SK-N-SH treated with all-trans-retinoic acid at 6 μM for 48 hours (cell line): ENCODE results near the gene CCBE1.

Experiments used
- ATAC-seq: fragments of 200-7000 bp; cut with Tn5 transposase; 3 replicates; pipeline ENCODE4 v1.9.1; 2020; ENCODE audit warnings: mild to moderate bottlenecking, moderate library complexity
- ARNTL ChIP-seq: fragments of 450-650 bp; formaldehyde crosslinking; IDR thresholded peaks from 2 replicates; pipeline ENCODE4 v1.5.0; 2020; ENCODE audit warnings: low read depth, mild to moderate bottlenecking, moderate library complexity, borderline replicate concordance
- BACH2 ChIP-seq: fragments of 250-450 bp; sonication (Bioruptor Pico); IDR thresholded peaks from 2 replicates; pipeline ENCODE4 v1.9.0; 2021; ENCODE audit warnings: mild to moderate bottlenecking, borderline replicate concordance
- CSDC2 ChIP-seq: fragments of 250-450 bp; sonication (Bioruptor Pico); IDR thresholded peaks from 2 replicates; pipeline ENCODE4 v1.5.0; 2020; ENCODE audit warnings: mild to moderate bottlenecking, moderate library complexity
- ESRRG ChIP-seq: fragments of 250-450 bp; sonication (Bioruptor Pico); IDR thresholded peaks from 2 replicates; pipeline ENCODE4 v1.6.1; 2021; ENCODE audit warnings: mild to moderate bottlenecking
- GLIS3 ChIP-seq: fragments of 250-450 bp; sonication (Bioruptor Pico); IDR thresholded peaks from 2 replicates; pipeline ENCODE4 v1.5.0; 2020; ENCODE audit warnings: mild to moderate bottlenecking, moderate library complexity
- OSR1 ChIP-seq: fragments of 250-450 bp; sonication (Bioruptor Pico); IDR thresholded peaks from 2 replicates; pipeline ENCODE4 v1.8.0; 2022; ENCODE audit warnings: moderate library complexity, mild to moderate bottlenecking, inconsistent platforms
- PPARA ChIP-seq: fragments of 250-450 bp; sonication (Bioruptor Pico); IDR thresholded peaks from 2 replicates; pipeline ENCODE4 v1.5.0; 2020; ENCODE audit warnings: mild to moderate bottlenecking, borderline replicate concordance
- RARB ChIP-seq: fragments of 250-450 bp; sonication (Bioruptor Pico); IDR thresholded peaks from 2 replicates; pipeline ENCODE4 v1.8.0; 2021; ENCODE audit warnings: mild to moderate bottlenecking, moderate library complexity
- SNAI2 ChIP-seq: fragments of 250-450 bp; sonication (Bioruptor Pico); IDR thresholded peaks from 2 replicates; pipeline ENCODE4 v1.5.0; 2020; ENCODE audit warnings: mild to moderate bottlenecking, moderate library complexity
- TCF4 ChIP-seq: fragments of 250-450 bp; sonication (Bioruptor Pico); IDR thresholded peaks from 2 replicates; pipeline ENCODE4 v1.8.0; 2021; ENCODE audit warnings: mild to moderate bottlenecking, moderate library complexity, borderline replicate concordance
- ZFP3 ChIP-seq: fragments of 250-450 bp; sonication (Bioruptor Pico); IDR thresholded peaks from 2 replicates; pipeline ENCODE4 v1.5.0; 2020; ENCODE audit warnings: mild to moderate bottlenecking, moderate library complexity
- ZNF565 ChIP-seq: fragments of 450-650 bp; formaldehyde crosslinking; conservative IDR thresholded peaks from 2 replicates; pipeline ENCODE4 v1.5.0; 2020; ENCODE audit warnings: low read depth, mild to moderate bottlenecking, moderate library complexity
- ZNF70 ChIP-seq: fragments of 450-650 bp; formaldehyde crosslinking; IDR thresholded peaks from 2 replicates; pipeline ENCODE4 v1.5.0; 2020; ENCODE audit warnings: mild to moderate bottlenecking, moderate library complexity
- TF ChIP-seq, protein P1 (sequence below): fragments of 250-450 bp; sonication (Bioruptor Pico); IDR thresholded peaks from 2 replicates; pipeline ENCODE4 v1.8.0; 2021; ENCODE audit warnings: low read depth, mild to moderate bottlenecking, moderate library complexity, borderline replicate concordance
- TF ChIP-seq, protein P2 (sequence below): fragments of 250-450 bp; sonication (Bioruptor Pico); IDR thresholded peaks from 2 replicates; pipeline ENCODE4 v1.5.1; 2021; ENCODE audit warnings: mild to moderate bottlenecking, moderate library complexity
- TF ChIP-seq, protein P3 (sequence below): fragments of 250-450 bp; sonication (Bioruptor Pico); IDR thresholded peaks from 2 replicates; pipeline ENCODE4 v1.8.0; 2020; ENCODE audit warnings: mild to moderate bottlenecking, moderate library complexity, borderline replicate concordance
- TF ChIP-seq, protein P4 (sequence below): fragments of 250-450 bp; sonication (Bioruptor Pico); IDR thresholded peaks from 2 replicates; pipeline ENCODE4 v1.5.1; 2020; ENCODE audit warnings: low read depth, mild to moderate bottlenecking, moderate library complexity

CCBE1 gene

DNA sequence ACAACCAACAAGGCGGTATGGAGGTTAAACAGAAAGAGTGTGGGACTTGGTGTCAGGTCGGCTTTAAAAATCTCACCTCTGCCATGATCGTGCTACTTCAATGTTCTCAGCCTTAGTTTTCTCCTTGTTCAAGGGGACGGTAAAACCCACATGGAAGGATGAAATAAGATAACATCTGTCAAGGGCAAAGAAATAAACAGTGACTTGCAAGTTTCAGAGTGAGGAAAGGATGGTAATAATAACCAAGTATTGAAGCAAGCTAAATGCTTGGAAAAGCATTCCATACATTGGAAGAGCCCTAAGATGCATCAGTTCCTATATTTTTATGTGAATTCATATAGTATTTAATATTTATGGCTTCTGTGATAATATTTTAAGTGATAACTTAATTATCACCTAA is 308.4 kb downstream of the CCBE1 start (continued):
- TF ChIP-seq, protein P1, sequence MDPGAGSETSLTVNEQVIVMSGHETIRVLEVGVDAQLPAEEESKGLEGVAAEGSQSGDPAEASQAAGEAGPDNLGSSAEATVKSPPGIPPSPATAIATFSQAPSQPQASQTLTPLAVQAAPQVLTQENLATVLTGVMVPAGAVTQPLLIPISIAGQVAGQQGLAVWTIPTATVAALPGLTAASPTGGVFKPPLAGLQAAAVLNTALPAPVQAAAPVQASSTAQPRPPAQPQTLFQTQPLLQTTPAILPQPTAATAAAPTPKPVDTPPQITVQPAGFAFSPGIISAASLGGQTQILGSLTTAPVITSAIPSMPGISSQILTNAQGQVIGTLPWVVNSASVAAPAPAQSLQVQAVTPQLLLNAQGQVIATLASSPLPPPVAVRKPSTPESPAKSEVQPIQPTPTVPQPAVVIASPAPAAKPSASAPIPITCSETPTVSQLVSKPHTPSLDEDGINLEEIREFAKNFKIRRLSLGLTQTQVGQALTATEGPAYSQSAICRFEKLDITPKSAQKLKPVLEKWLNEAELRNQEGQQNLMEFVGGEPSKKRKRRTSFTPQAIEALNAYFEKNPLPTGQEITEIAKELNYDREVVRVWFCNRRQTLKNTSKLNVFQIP (CRISPR knock-in tag) = no peak
- no peak for TF ChIP-seq PPARA

DNA sequence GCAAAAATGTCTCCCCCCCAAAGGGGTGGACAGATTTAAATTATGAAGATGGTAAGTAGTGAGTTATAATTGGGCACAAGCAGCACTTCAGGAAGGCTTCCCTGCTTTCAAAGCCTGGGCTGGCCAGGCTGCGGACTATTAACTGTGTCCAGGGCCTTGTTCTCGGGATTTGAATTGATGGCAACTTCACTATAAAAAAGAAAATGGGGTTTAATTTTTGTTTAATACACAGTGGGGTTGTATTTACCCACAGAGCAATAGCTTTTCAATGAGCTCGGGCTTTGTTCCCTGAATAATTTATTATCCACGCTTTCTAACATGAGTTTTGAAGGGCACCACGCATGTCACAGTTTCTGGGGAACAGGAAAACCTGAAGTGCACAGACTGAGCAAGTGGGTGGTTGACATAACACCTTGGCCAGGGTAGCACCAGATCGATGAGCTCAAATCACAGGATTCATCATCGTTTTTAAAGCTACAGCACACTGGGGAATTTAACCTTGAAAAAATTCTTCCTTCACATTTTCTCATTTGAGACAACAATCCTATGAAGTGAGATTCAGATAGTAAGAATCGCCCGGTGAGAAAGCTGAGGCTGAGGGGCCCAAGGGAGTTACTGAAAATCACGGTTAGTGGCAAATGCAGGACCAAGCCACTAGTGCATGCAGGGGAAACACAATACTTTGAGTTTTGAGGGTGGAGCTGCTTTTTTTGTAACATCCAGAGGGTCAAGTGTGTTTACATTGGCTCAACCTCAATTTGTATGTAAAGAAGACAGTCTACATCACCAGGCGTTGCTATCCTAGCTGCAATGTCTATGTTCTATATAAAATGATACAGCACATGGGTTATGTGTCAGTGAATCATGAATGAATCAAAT is 309.3 kb downstream of the CCBE1 start:
- TF ChIP-seq, protein P1 (CRISPR knock-in tag) = no peak
- TF ChIP-seq BACH2 (CRISPR knock-in tag) = no peak
- ATAC-seq = no peak

DNA sequence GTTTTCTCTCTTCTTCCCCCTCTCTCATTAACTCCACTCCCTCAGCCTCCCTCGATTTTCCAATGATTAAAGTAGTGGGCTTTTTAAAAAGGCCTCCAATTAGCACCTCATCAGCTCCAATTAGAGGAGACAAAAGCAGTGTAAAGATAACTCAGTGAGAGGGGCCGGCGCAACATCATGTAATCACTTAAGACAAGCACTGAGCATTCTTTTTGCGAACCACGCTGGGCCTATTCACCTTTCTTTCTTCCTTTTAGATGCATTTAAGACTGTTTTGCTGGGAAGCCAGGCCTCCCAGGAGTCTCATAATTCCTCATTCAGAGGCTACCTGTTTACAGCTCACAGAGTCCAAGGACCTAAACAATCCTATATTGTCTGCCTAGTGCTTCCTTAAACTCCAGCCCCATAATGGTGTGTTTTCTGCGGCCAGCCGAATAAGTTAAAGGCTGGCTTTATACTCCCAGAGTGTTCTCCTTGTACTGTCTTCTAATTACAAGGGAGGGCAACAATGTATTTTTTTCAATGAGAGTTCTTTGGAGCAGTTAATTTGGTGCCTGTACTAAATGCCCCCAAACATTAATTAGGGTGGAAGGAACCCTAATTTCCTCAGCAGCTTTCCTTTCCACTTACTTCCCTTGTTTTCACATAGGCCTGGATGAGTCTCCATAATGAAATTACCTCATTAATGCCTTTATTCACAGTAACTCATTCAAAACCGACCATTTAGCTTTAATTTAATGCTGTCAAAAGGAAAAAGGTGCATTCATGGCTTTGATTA is 310.1 kb downstream of the CCBE1 start:
- TF ChIP-seq, protein P1 (CRISPR knock-in tag) = no peak
- TF ChIP-seq, all 23 proteins: peak for 0
- ATAC-seq = no peak

DNA sequence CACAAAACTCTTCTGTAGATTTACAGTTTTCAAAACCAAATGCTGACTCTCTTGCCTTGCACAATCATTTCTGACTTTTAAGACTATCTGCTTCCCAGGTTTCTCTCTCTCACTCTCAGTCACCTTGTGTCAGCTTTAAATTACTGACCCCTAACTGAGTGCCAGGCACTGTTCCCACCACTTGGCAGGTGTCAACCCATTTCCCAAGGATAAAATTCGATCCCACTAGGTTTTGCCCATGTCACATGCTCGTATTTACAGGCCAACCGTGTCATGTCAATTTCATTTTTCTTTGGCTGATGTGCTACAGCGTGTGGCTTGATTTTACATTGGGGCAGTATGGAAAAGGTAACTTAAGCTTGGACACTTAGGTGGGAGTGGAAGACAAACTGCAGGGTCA is 312.0 kb downstream of the CCBE1 start:
- no peak for ATAC-seq
- TF ChIP-seq, protein P2, sequence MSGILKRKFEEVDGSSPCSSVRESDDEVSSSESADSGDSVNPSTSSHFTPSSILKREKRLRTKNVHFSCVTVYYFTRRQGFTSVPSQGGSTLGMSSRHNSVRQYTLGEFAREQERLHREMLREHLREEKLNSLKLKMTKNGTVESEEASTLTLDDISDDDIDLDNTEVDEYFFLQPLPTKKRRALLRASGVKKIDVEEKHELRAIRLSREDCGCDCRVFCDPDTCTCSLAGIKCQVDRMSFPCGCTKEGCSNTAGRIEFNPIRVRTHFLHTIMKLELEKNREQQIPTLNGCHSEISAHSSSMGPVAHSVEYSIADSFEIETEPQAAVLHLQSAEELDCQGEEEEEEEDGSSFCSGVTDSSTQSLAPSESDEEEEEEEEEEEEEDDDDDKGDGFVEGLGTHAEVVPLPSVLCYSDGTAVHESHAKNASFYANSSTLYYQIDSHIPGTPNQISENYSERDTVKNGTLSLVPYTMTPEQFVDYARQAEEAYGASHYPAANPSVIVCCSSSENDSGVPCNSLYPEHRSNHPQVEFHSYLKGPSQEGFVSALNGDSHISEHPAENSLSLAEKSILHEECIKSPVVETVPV (CRISPR knock-in tag) = no peak
- no peak for TF ChIP-seq ZNF70 (CRISPR knock-in tag)
- TF ChIP-seq ARNTL = no peak
- no peak for TF ChIP-seq RARB (CRISPR knock-in tag)
- no peak for TF ChIP-seq TCF4 (CRISPR knock-in tag)
- TF ChIP-seq ZNF565 = no peak
- no peak for TF ChIP-seq CSDC2
- TF ChIP-seq ESRRG (CRISPR knock-in tag) = no peak
- TF ChIP-seq GLIS3 (CRISPR knock-in tag) = no peak
- no peak for TF ChIP-seq OSR1
- no peak for TF ChIP-seq SNAI2 (CRISPR knock-in tag)
- TF ChIP-seq, protein P3, sequence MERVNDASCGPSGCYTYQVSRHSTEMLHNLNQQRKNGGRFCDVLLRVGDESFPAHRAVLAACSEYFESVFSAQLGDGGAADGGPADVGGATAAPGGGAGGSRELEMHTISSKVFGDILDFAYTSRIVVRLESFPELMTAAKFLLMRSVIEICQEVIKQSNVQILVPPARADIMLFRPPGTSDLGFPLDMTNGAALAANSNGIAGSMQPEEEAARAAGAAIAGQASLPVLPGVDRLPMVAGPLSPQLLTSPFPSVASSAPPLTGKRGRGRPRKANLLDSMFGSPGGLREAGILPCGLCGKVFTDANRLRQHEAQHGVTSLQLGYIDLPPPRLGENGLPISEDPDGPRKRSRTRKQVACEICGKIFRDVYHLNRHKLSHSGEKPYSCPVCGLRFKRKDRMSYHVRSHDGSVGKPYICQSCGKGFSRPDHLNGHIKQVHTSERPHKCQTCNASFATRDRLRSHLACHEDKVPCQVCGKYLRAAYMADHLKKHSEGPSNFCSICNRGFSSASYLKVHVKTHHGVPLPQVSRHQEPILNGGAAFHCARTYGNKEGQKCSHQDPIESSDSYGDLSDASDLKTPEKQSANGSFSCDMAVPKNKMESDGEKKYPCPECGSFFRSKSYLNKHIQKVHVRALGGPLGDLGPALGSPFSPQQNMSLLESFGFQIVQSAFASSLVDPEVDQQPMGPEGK (CRISPR knock-in tag) = no peak
- TF ChIP-seq, all 23 proteins: peak for 0

DNA sequence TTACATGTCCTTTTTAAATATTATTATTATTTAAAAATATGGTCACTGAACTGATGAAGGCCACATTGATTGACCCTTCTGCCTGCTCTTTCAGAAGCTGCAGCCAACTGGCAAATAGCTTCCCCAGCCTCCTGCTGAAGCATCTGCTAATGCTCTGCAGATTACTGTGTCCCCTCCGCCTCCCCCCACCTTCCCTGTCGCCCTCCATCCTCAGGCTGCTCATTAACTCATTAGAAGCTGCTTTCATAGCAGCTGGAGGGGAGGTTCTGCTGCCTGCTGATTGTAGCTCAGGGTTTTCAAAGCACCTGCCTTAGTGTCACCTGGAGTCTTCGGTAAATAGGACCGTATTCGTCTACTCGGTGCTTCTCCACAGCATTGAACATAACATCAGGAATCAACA is 313.4 kb downstream of the CCBE1 start:
- ATAC-seq = no peak
- no peak for TF ChIP-seq OSR1
- TF ChIP-seq ZNF70 (CRISPR knock-in tag) = no peak
- no peak for TF ChIP-seq ZFP3 (CRISPR knock-in tag)
- TF ChIP-seq, protein P1 (CRISPR knock-in tag) = no peak
- TF ChIP-seq, protein P2 (CRISPR knock-in tag) = no peak
- no peak for TF ChIP-seq TCF4 (CRISPR knock-in tag)
- TF ChIP-seq PPARA = no peak
- TF ChIP-seq BACH2 (CRISPR knock-in tag) = no peak
- TF ChIP-seq ESRRG (CRISPR knock-in tag) = no peak
- TF ChIP-seq ZNF565 = no peak
- no peak for TF ChIP-seq CSDC2
- TF ChIP-seq, protein P4, sequence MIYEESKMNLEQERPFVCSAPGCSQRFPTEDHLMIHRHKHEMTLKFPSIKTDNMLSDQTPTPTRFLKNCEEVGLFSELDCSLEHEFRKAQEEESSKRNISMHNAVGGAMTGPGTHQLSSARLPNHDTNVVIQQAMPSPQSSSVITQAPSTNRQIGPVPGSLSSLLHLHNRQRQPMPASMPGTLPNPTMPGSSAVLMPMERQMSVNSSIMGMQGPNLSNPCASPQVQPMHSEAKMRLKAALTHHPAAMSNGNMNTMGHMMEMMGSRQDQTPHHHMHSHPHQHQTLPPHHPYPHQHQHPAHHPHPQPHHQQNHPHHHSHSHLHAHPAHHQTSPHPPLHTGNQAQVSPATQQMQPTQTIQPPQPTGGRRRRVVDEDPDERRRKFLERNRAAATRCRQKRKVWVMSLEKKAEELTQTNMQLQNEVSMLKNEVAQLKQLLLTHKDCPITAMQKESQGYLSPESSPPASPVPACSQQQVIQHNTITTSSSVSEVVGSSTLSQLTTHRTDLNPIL (CRISPR knock-in tag) = no peak
- no peak for TF ChIP-seq SNAI2 (CRISPR knock-in tag)
